Measurements from ENCODE around the gene TANGO2.

Gene TANGO2

GRCh38 chr22:20055144-20055543 lies 34.2 kb downstream of the TANGO2 start:
- no peak overlapping the region for H4K91ac ChIP-seq (ENCODE audit: low read depth, low read length, poor library complexity)
- H3K27ac ChIP-seq (replicated peaks; ENCODE audit: low read length) = no peak overlapping the region
- no CpG with 5 or more reads among the region's 2 CpGs for WGBS, 2 donors (ENCODE audit: extremely low coverage in 2 of 2, insufficient read length in 2 of 2, insufficient replicate concordance in 1 of 2)
- H4K8ac ChIP-seq (ENCODE audit: low read depth, low read length) = no peak overlapping the region
- no peak overlapping the region for H3K14ac ChIP-seq (ENCODE audit: low read length)
- H3K9me3 ChIP-seq (replicated peaks in 1 of 2; ENCODE audit: control insufficient read depth in 2 of 2, insufficient read depth in 1 of 2, low read depth in 1 of 2, low read length in 2 of 2) = no peaks in the 10 kb centered on the region
- H3K18ac ChIP-seq (ENCODE audit: low read length) = no peak overlapping the region
- H3K23ac ChIP-seq (ENCODE audit: low read depth, low read length, poor library complexity) = no peak overlapping the region
- no peak for DNase-seq (ENCODE audit: low spot score)
- H2AK5ac ChIP-seq (ENCODE audit: low read depth, low read length) = no peak overlapping the region
- peaks cover 7% of the 10 kb centered on the region for H3K79me1 ChIP-seq (ENCODE audit: low read depth, low read length)
- H3K4me2 ChIP-seq (ENCODE audit: insufficient read depth, low read length, poor library complexity, severe bottlenecking) = no peak overlapping the region
- H3K4me3 ChIP-seq (ENCODE audit: low read length in 2 of 2) = no peak overlapping the region
- no peak overlapping the region for H3K4ac ChIP-seq (ENCODE audit: low read length)
- no peak overlapping the region for H2BK12ac ChIP-seq (ENCODE audit: low read length)
- H3K36me3 ChIP-seq (replicated peaks in 1 of 2; ENCODE audit: control insufficient read depth in 2 of 2, insufficient read depth in 2 of 2, low read length in 2 of 2) = peaks cover 0 to 6% of the 10 kb centered on the region in 2 donors
- H2BK120ac ChIP-seq (ENCODE audit: low read depth, low read length) = no peak overlapping the region
- H2AFZ ChIP-seq (ENCODE audit: low read length) = no peak overlapping the region
- H3K4me1 ChIP-seq (ENCODE audit: control insufficient read depth in 2 of 2, insufficient read depth in 1 of 2, low read depth in 1 of 2, low read length in 2 of 2) = no peaks in the 10 kb centered on the region
- no peak overlapping the region for H3K9ac ChIP-seq (ENCODE audit: low read depth, low read length, poor library complexity)
- no peak overlapping the region for H2BK5ac ChIP-seq (ENCODE audit: low read length)
- no peak overlapping the region for H2BK15ac ChIP-seq (ENCODE audit: low read length)
- no peaks in the 10 kb centered on the region for H3K27me3 ChIP-seq (ENCODE audit: control insufficient read depth in 3 of 3, insufficient read depth in 3 of 3, low read depth in 1 of 3, low read length in 3 of 3)

GRCh38 chr22:20055654-20056053 lies 34.7 kb downstream of the TANGO2 start:
- Histone ChIP-seq H4K8ac (ENCODE audit: low read depth, low read length) (peak overlapping the region; percentile 43), H2BK5ac (ENCODE audit: low read length) (peak overlapping the region; percentile 39), H3K4me1 (ENCODE audit: control insufficient read depth in 2 of 2, insufficient read depth in 1 of 2, low read depth in 1 of 2, low read length in 2 of 2) (no peaks in the 10 kb centered on the region), H3K27ac (replicated peaks; ENCODE audit: low read length) (no peak overlapping the region), H3K23ac (ENCODE audit: low read depth, low read length, poor library complexity) (peak overlapping the region; percentile 80), H3K27me3 (ENCODE audit: control insufficient read depth in 3 of 3, insufficient read depth in 3 of 3, low read depth in 1 of 3, low read length in 3 of 3) (no peaks in the 10 kb centered on the region), H3K9me3 (replicated peaks in 1 of 2; ENCODE audit: control insufficient read depth in 2 of 2, insufficient read depth in 1 of 2, low read depth in 1 of 2, low read length in 2 of 2) (no peaks in the 10 kb centered on the region), H3K4me3 (ENCODE audit: low read length in 2 of 2) (no peak overlapping the region), H2AFZ (ENCODE audit: low read length) (no peak overlapping the region), H3K4me2 (ENCODE audit: insufficient read depth, low read length, poor library complexity, severe bottlenecking) (no peak overlapping the region), H2AK5ac (ENCODE audit: low read depth, low read length) (no peak overlapping the region), H3K36me3 (replicated peaks in 1 of 2; ENCODE audit: control insufficient read depth in 2 of 2, insufficient read depth in 2 of 2, low read length in 2 of 2) (peaks cover 0 to 6% of the 10 kb centered on the region in 2 donors), H3K9ac (ENCODE audit: low read depth, low read length, poor library complexity) (no peak overlapping the region), H4K91ac (ENCODE audit: low read depth, low read length, poor library complexity) (no peak overlapping the region), H2BK15ac (ENCODE audit: low read length) (no peak overlapping the region), H2BK120ac (ENCODE audit: low read depth, low read length) (no peak overlapping the region), H2BK12ac (ENCODE audit: low read length) (no peak overlapping the region), H3K18ac (ENCODE audit: low read length) (peak overlapping the region; percentile 11), H3K4ac (ENCODE audit: low read length) (no peak overlapping the region), H3K14ac (ENCODE audit: low read length) (no peak overlapping the region), H3K79me1 (ENCODE audit: low read depth, low read length) (peaks cover 7% of the 10 kb centered on the region)
- DNase-seq (ENCODE audit: low spot score) = no peak
- WGBS, 2 donors (ENCODE audit: extremely low coverage in 2 of 2, insufficient read length in 2 of 2, insufficient replicate concordance in 1 of 2) = no CpG with 5 or more reads among the region's 15 CpGs

GRCh38 chr22:20056161-20056560 lies 35.3 kb downstream of the TANGO2 start:
- no peak overlapping the region for H2BK15ac ChIP-seq (ENCODE audit: low read length)
- H2BK12ac ChIP-seq (ENCODE audit: low read length) = peak overlapping the region; percentile 17
- H3K4ac ChIP-seq (ENCODE audit: low read length) = no peak overlapping the region
- WGBS, 2 donors (ENCODE audit: extremely low coverage in 2 of 2, insufficient read length in 2 of 2, insufficient replicate concordance in 1 of 2) = no CpG with 5 or more reads among the region's 10 CpGs
- H4K8ac ChIP-seq (ENCODE audit: low read depth, low read length) = no peak overlapping the region
- peaks cover 0 to 6% of the 10 kb centered on the region in 2 donors for H3K36me3 ChIP-seq (replicated peaks in 1 of 2; ENCODE audit: control insufficient read depth in 2 of 2, insufficient read depth in 2 of 2, low read length in 2 of 2)
- H2AFZ ChIP-seq (ENCODE audit: low read length) = no peak overlapping the region
- peak overlapping the region; percentile 39 for H2BK5ac ChIP-seq (ENCODE audit: low read length)
- no peak overlapping the region for H3K14ac ChIP-seq (ENCODE audit: low read length)
- H2BK120ac ChIP-seq (ENCODE audit: low read depth, low read length) = no peak overlapping the region
- H3K9me3 ChIP-seq (replicated peaks in 1 of 2; ENCODE audit: control insufficient read depth in 2 of 2, insufficient read depth in 1 of 2, low read depth in 1 of 2, low read length in 2 of 2) = no peaks in the 10 kb centered on the region
- peak overlapping the region; percentile 45 for H3K18ac ChIP-seq (ENCODE audit: low read length)
- peak overlapping the region; percentile 69 for H3K23ac ChIP-seq (ENCODE audit: low read depth, low read length, poor library complexity)
- H3K27ac ChIP-seq (replicated peaks; ENCODE audit: low read length) = no peak overlapping the region
- no peak overlapping the region for H4K91ac ChIP-seq (ENCODE audit: low read depth, low read length, poor library complexity)
- no peak overlapping the region for H3K4me3 ChIP-seq (ENCODE audit: low read length in 2 of 2)
- DNase-seq (ENCODE audit: low spot score) = no peak
- H3K4me2 ChIP-seq (ENCODE audit: insufficient read depth, low read length, poor library complexity, severe bottlenecking) = no peak overlapping the region
- peak overlapping the region; percentile 22 for H2AK5ac ChIP-seq (ENCODE audit: low read depth, low read length)
- H3K9ac ChIP-seq (ENCODE audit: low read depth, low read length, poor library complexity) = no peak overlapping the region
- peaks cover 0 to 1% of the 10 kb centered on the region in 2 donors for H3K4me1 ChIP-seq (ENCODE audit: control insufficient read depth in 2 of 2, insufficient read depth in 1 of 2, low read depth in 1 of 2, low read length in 2 of 2)
- peaks cover 7% of the 10 kb centered on the region for H3K79me1 ChIP-seq (ENCODE audit: low read depth, low read length)
- no peaks in the 10 kb centered on the region for H3K27me3 ChIP-seq (ENCODE audit: control insufficient read depth in 3 of 3, insufficient read depth in 3 of 3, low read depth in 1 of 3, low read length in 3 of 3)

GRCh38 chr22:20056696-20057386 lies 35.9 kb downstream of the TANGO2 start:
- H4K8ac ChIP-seq (ENCODE audit: low read depth, low read length) = no peak overlapping the region
- no peak overlapping the region for H2BK15ac ChIP-seq (ENCODE audit: low read length)
- H2BK5ac ChIP-seq (ENCODE audit: low read length) = peak overlapping the region; percentile 69
- no peak overlapping the region for H3K18ac ChIP-seq (ENCODE audit: low read length)
- no peak for DNase-seq (ENCODE audit: low spot score)
- H3K4ac ChIP-seq (ENCODE audit: low read length) = no peak overlapping the region
- no peak overlapping the region for H2BK12ac ChIP-seq (ENCODE audit: low read length)
- no peaks in the 10 kb centered on the region for H3K27me3 ChIP-seq (ENCODE audit: control insufficient read depth in 3 of 3, insufficient read depth in 3 of 3, low read depth in 1 of 3, low read length in 3 of 3)
- H2AFZ ChIP-seq (ENCODE audit: low read length) = no peak overlapping the region
- H3K4me2 ChIP-seq (ENCODE audit: insufficient read depth, low read length, poor library complexity, severe bottlenecking) = no peak overlapping the region
- no peak overlapping the region for H3K14ac ChIP-seq (ENCODE audit: low read length)
- H3K79me1 ChIP-seq (ENCODE audit: low read depth, low read length) = peaks cover 7% of the 10 kb centered on the region
- H3K4me1 ChIP-seq (ENCODE audit: control insufficient read depth in 2 of 2, insufficient read depth in 1 of 2, low read depth in 1 of 2, low read length in 2 of 2) = peaks cover 0 to 4% of the 10 kb centered on the region in 2 donors
- no CpG with 5 or more reads among the region's 16 CpGs for WGBS, 2 donors (ENCODE audit: extremely low coverage in 2 of 2, insufficient read length in 2 of 2, insufficient replicate concordance in 1 of 2)
- H3K9me3 ChIP-seq (replicated peaks in 1 of 2; ENCODE audit: control insufficient read depth in 2 of 2, insufficient read depth in 1 of 2, low read depth in 1 of 2, low read length in 2 of 2) = no peaks in the 10 kb centered on the region
- no peak overlapping the region for H2AK5ac ChIP-seq (ENCODE audit: low read depth, low read length)
- peaks cover 0 to 6% of the 10 kb centered on the region in 2 donors for H3K36me3 ChIP-seq (replicated peaks in 1 of 2; ENCODE audit: control insufficient read depth in 2 of 2, insufficient read depth in 2 of 2, low read length in 2 of 2)
- H3K23ac ChIP-seq (ENCODE audit: low read depth, low read length, poor library complexity) = peak overlapping the region; percentile 70
- no peak overlapping the region for H3K9ac ChIP-seq (ENCODE audit: low read depth, low read length, poor library complexity)
- no peak overlapping the region for H4K91ac ChIP-seq (ENCODE audit: low read depth, low read length, poor library complexity)
- H3K27ac ChIP-seq (replicated peaks; ENCODE audit: low read length) = no peak overlapping the region
- no peak overlapping the region for H3K4me3 ChIP-seq (ENCODE audit: low read length in 2 of 2)
- no peak overlapping the region for H2BK120ac ChIP-seq (ENCODE audit: low read depth, low read length)
